ENCODE results near the gene CANT1. TPM values are rescaled to one million over a fixed set of nuclear protein-coding genes. Genes with fewer than 3 reads are reported as not detected.
A peak's percentile ranks its signal among the peaks of the same experiment; 100 is the strongest.

The CANT1 gene
- total RNA-seq, 1 experiment from 2014 or later = 33.0 TPM

GRCh38 chr17:78954684-78955083, 54.9 kb downstream of the CANT1 start:
- Histone ChIP-seq H3K79me2 (ENCODE audit: insufficient read depth, low read length) (no peaks in the 10 kb centered on the region), H2AK5ac (ENCODE audit: insufficient read length, low read length) (no peak overlapping the region), H3K9ac (ENCODE audit: extremely low read depth, insufficient read length, low read length) (no peak overlapping the region), H2BK12ac (ENCODE audit: insufficient read length, low read depth, low read length) (no peak overlapping the region), H4K5ac (ENCODE audit: insufficient read length, low read depth, low read length) (no peak overlapping the region), H3K4me1 (ENCODE audit: insufficient read depth, low read length) (no peaks in the 10 kb centered on the region), H3K4me2 (ENCODE audit: insufficient read depth, insufficient read length, low read length) (no peak overlapping the region), H3K14ac (ENCODE audit: insufficient read depth, low read length) (no peak overlapping the region; the same call in 1 of the 2 replicates), H3K9me3 (ENCODE audit: control insufficient read depth, low read depth, low read length) (peaks cover 10% of the 10 kb centered on the region), H3K27ac (ENCODE audit: insufficient read length, low read depth, low read length) (no peak overlapping the region), H4K91ac (ENCODE audit: insufficient read length, low read depth, low read length) (no peak overlapping the region), H3K18ac (ENCODE audit: insufficient read length, low read depth, low read length) (no peak overlapping the region), H3K23me2 (ENCODE audit: insufficient read length, low read depth, low read length, poor library complexity, severe bottlenecking) (no peaks in the 10 kb centered on the region), H3K23ac (ENCODE audit: insufficient read length, low read depth, low read length) (no peak overlapping the region), H2BK20ac (ENCODE audit: low read depth, low read length, poor library complexity, severe bottlenecking) (no peak overlapping the region), H2BK120ac (ENCODE audit: low read depth, low read length, poor library complexity, severe bottlenecking) (no peak overlapping the region), H2BK5ac (ENCODE audit: insufficient read length, low read length) (no peak overlapping the region), H3K56ac (ENCODE audit: insufficient read length, low read depth, low read length) (no peak overlapping the region), H3K27me3 (ENCODE audit: insufficient read depth, low read length) (no peaks in the 10 kb centered on the region), H2AFZ (ENCODE audit: low read length) (no peak overlapping the region), H3K79me1 (ENCODE audit: insufficient read depth, low read depth, low read length, poor library complexity, severe bottlenecking) (no peaks in the 10 kb centered on the region), H4K20me1 (ENCODE audit: control insufficient read depth, insufficient read depth, insufficient read length) (no peaks in the 10 kb centered on the region), H3T11ph (ENCODE audit: low read length) (no peak overlapping the region), H4K8ac (replicated peaks; ENCODE audit: insufficient read length, low read depth, low read length) (no peak overlapping the region), H2BK15ac (ENCODE audit: low read depth, low read length) (no peak overlapping the region), H3K4ac (ENCODE audit: low read depth, low read length) (no peak overlapping the region)
- H3K4me1 Mint-ChIP-seq = peaks cover 2 to 29% of the 10 kb centered on the region in 2 experiments; a peak in 3 of 4 replicates
- no peak overlapping the region for H3K4me3 Mint-ChIP-seq
- peaks cover 4 to 17% (median 7%) of the 10 kb centered on the region in 3 experiments; a peak in 6 of 7 replicates for H3K36me3 Mint-ChIP-seq (ENCODE audit: insufficient read depth in 1 of 3, low read depth in 3 of 3)
- WGBS (ENCODE audit: extremely low coverage, insufficient read length, low lambda C conversion rate) = no CpG with 5 or more reads among the region's 14 CpGs
- peaks cover 8% of the 10 kb centered on the region for H3K27me3 Mint-ChIP-seq (ENCODE audit: low read depth)
- TF ChIP-seq CTCF (conservative IDR thresholded peaks at IDR 0.05) = no peak
- DNase-seq = no peak
- H3K27ac Mint-ChIP-seq = peak overlapping the region in 1 of 3 experiments; percentile 85; a peak in 1 of 7 replicates
- H3K9me3 Mint-ChIP-seq = peaks cover 14 to 17% of the 10 kb centered on the region in 2 experiments
